Suprapubic skin (tissue), 3 donors: ENCODE measurements around the gene BMERB1.
"Not testable (repeated sequence)": the region's sequence is repeated elsewhere in the genome, so short reads cannot be mapped to it uniquely, and the experiment has no call there.

ENCODE experiments used
- CTCF ChIP-seq, 2 donors: fragments of 200-600 bp in 1 of 2; fragments of 450-650 bp in 1 of 2; sonication (generic) in 1 of 2; IDR thresholded peaks; one replicate each; pipeline ENCODE4 v1.5.1; 2016 to 2019; ENCODE audit warnings: antibody characterized with exemption in 2 of 2, mild to moderate bottlenecking in 1 of 2, moderate library complexity in 1 of 2
- EP300 ChIP-seq: sonication (generic); formaldehyde crosslinking; IDR thresholded peaks from one replicate; pipeline ENCODE4 v1.6.1; 2017; ENCODE audit warnings: antibody characterized with exemption
- POLR2A ChIP-seq, 2 donors: fragments of 450-650 bp; IDR thresholded peaks; one replicate each; pipeline ENCODE4 v1.6.1; 2017; ENCODE audit warnings: antibody characterized with exemption in 2 of 2, mild to moderate bottlenecking in 2 of 2, moderate library complexity in 2 of 2

GRCh38 chr16:15404091-15404490 lies 30.3 kb upstream of the BMERB1 start:
- not testable (repeated sequence) for TF ChIP-seq POLR2A (IDR thresholded peaks at IDR 0.05); CTCF (IDR thresholded peaks at IDR 0.05); EP300
